Caco-2 (cell line): ENCODE data around the gene RNF114. TPM values are rescaled to one million over a fixed set of nuclear protein-coding genes. Genes with fewer than 3 reads are reported as not detected.

ENCODE experiments used
- BruUV-seq: library from RNA; stranded (reverse); fragments of 400-500 nt; replicated peaks from 2 replicates; lab custom pipeline; 2021; lab: Mats Ljungman, UMichigan
- CTCF ChIA-PET: fragments of 300-600 bp; sonication (Branson Sonifier 250); formaldehyde crosslinking; loops from one replicate; lab custom pipeline; 2022; ENCODE audit warnings: antibody characterized with exemption; lab: Charles Lee
- POLR2A ChIA-PET: fragments of 300-600 bp; sonication (Branson Sonifier 250); formaldehyde crosslinking; loops from one replicate; lab custom pipeline; 2022; ENCODE audit warnings: antibody characterized with exemption; lab: Charles Lee
- DNase-seq, 2 experiments: peaks; one replicate each; pipeline versions ENCODE4 v3.0.0 to v3.0.0-alpha.2; 2020 to 2022
- H3K27me3 ChIP-seq: replicated peaks from 2 replicates; pipeline ENCODE4 v1.6.0; 2011; ENCODE audit warnings: low read length; ENCODE audit not compliant: control insufficient read depth, insufficient read depth
- H3K36me3 ChIP-seq: 2 replicates; pipeline ENCODE4 v1.5.1; 2011; ENCODE audit warnings: low read length; ENCODE audit not compliant: control insufficient read depth, insufficient read depth
- H3K4me1 ChIP-seq: fragments of 250-450 bp; sonication (Bioruptor Pico); 2 replicates; pipeline ENCODE4 v1.5.1; 2020; ENCODE audit warnings: mild to moderate bottlenecking
- H3K4me3 ChIP-seq: 2 replicates; pipeline ENCODE4 v1.5.1; 2011; ENCODE audit warnings: low read depth, mild to moderate bottlenecking, control low read depth, low read length
- H3K9me3 ChIP-seq: fragments of 250-450 bp; sonication (Bioruptor Pico); 2 replicates; pipeline ENCODE4 v1.5.1; 2020; ENCODE audit warnings: mild to moderate bottlenecking, moderate library complexity
- H3K27ac Mint-ChIP-seq: one replicate; pipeline ENCODE4 v1.8.0; 2022; ENCODE audit warnings: mixed read lengths; ENCODE audit not compliant: unreplicated experiment
- H3K27me3 Mint-ChIP-seq: one replicate; pipeline ENCODE4 v1.8.0; 2022; ENCODE audit warnings: mixed read lengths; ENCODE audit not compliant: insufficient read depth, unreplicated experiment
- H3K36me3 Mint-ChIP-seq: one replicate; pipeline ENCODE4 v1.8.0; 2022; ENCODE audit warnings: mild to moderate bottlenecking, mixed read lengths; ENCODE audit not compliant: insufficient read depth, unreplicated experiment
- H3K4me1 Mint-ChIP-seq: one replicate; pipeline ENCODE4 v1.8.0; 2022; ENCODE audit warnings: low read depth, mixed read lengths; ENCODE audit not compliant: unreplicated experiment
- H3K4me3 Mint-ChIP-seq: one replicate; pipeline ENCODE4 v1.8.0; 2022; ENCODE audit warnings: mild to moderate bottlenecking, moderate library complexity, mixed read lengths; ENCODE audit not compliant: unreplicated experiment
- H3K9me3 Mint-ChIP-seq: one replicate; pipeline ENCODE4 v1.8.0; 2022; ENCODE audit warnings: mixed read lengths; ENCODE audit not compliant: unreplicated experiment
- CTCF ChIP-seq, 2 experiments: fragments of 200-600 bp in 1 of 2; IDR thresholded peaks; 1 replicate in 1 of 2; 2 replicates in 1 of 2; pipeline versions ENCODE4 v1.5.1 to v1.8.0; 2011 to 2022; ENCODE audit warnings: antibody characterized with exemption in 1 of 2, control low read depth in 1 of 2, inconsistent platforms in 1 of 2, low read depth in 1 of 2, low read length in 1 of 2, mild to moderate bottlenecking in 1 of 2, moderate library complexity in 1 of 2; ENCODE audit not compliant: insufficient read depth in 1 of 2, severe bottlenecking in 1 of 2, unreplicated experiment in 1 of 2
- intact Hi-C: fragments of 100-400 bp; cut with micrococcal nuclease; formaldehyde crosslinking; loops from one replicate; pipeline ENCODE4 v1.10.0; 2022; ENCODE audit not compliant: unreplicated experiment
- total RNA-seq: library from RNA; stranded (reverse); gene quantifications from 2 replicates; pipeline ENCODE4 v1.2.3, GENCODE V29; 2022

The RNF114 gene
- total RNA-seq, 1 experiment from 2014 or later = 154 TPM

DNA sequence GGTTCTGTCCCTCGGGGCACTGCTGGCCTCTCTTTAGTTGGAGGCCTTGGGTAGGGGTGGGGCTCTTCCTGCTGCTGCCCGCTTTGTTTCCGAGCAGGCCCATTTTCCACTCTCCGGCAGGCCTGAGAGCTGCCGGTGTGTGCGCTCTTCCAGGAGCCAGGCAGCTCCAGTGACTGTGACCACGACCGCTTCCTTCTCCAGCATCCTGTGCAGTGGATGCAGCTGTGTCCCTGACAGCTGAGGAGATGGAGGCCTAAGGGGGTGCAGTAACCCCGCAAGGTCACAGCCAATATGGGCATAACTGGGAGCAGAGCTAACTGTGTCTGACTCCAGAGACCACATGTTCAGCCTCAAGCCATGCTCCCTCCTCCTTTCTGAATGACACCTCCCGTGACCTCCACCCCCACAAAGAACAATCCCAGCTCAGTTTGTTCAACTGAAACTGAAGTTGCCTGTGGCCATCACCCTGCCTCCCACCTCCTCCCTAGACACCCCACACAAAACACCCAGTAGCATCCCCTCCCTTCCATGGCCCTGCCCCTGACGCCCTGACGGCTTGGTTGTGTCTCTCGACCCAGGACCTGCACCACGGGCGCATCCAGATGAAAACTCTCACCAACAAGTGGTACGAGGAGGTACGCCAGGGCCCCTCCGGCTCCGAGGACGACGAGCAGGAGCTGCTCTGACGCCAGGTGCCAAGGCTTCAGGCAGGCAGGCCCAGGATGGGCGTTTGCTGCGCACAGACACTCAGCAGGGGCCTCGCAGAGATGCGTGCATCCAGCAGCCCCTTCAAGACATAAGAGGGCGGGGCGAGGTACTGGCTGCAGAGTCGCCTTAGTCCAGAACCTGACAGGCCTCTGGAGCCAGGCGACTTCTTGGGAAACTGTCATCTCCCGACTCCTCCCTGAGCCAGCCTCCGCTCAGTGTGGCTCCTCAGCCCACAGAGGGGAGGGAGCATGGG lies 48.7 kb upstream of the RNF114 start:
- CTCF ChIA-PET = interaction anchor here (0.5 to 2.2 kb wide), 22 partner anchors 14 to 347 kb away, joined by 3 to 24 read pairs (median 4); no protein-coding TSS in a partner anchor
- H3K4me3 Mint-ChIP-seq = no peak overlapping the region
- H3K27ac Mint-ChIP-seq = no peak overlapping the region

GRCh38 chr20:49888212-49889000 lies 47.8 kb upstream of the RNF114 start:
- H3K36me3 ChIP-seq = peaks cover 2% of the 10 kb centered on the region
- peaks cover 15% of the 10 kb centered on the region for H3K4me1 Mint-ChIP-seq
- H3K27me3 Mint-ChIP-seq = no peaks in the 10 kb centered on the region
- intact Hi-C loops = loop anchor here (1.0 kb wide), 3 partner anchors 40 to 351 kb away; no protein-coding TSS in a partner anchor
- no peaks in the 10 kb centered on the region for H3K27me3 ChIP-seq
- no peaks in the 10 kb centered on the region for H3K4me1 ChIP-seq
- POLR2A ChIA-PET = interaction anchor here (0.5 to 1.0 kb wide), 3 partner anchors 28 to 278 kb away, joined by 3 to 4 read pairs (median 3); no protein-coding TSS in a partner anchor
- DNase-seq = peak; percentile 76 to 84
- no peak overlapping the region for H3K4me3 ChIP-seq
- H3K9me3 ChIP-seq = no peaks in the 10 kb centered on the region
- BruUV-seq = no TSS peak
- CTCF ChIA-PET = interaction anchor here (0.5 to 2.0 kb wide), 25 partner anchors 13 to 348 kb away, joined by 3 to 24 read pairs (median 3); no protein-coding TSS in a partner anchor
- TF ChIP-seq CTCF (IDR thresholded peaks at IDR 0.05; ENCODE audit: insufficient read depth in 1 of 2, low read depth in 1 of 2, low read length in 1 of 2, severe bottlenecking in 1 of 2, unreplicated experiment in 1 of 2) = peak; percentile 98 to 99
- no peak overlapping the region for H3K4me3 Mint-ChIP-seq
- H3K36me3 Mint-ChIP-seq = peaks cover 36% of the 10 kb centered on the region
- H3K9me3 Mint-ChIP-seq = no peaks in the 10 kb centered on the region
- peak overlapping the region; percentile 14 for H3K27ac Mint-ChIP-seq

More for the DNA sequence above, 48.7 kb upstream of the RNF114 start:
- Histone ChIP-seq H3K27me3 (no peaks in the 10 kb centered on the region), H3K36me3 (peaks cover 2% of the 10 kb centered on the region), H3K4me3 (no peak overlapping the region), H3K4me1 (no peaks in the 10 kb centered on the region), H3K9me3 (no peaks in the 10 kb centered on the region)
- no peak for TF ChIP-seq CTCF (IDR thresholded peaks at IDR 0.05; ENCODE audit: insufficient read depth in 1 of 2, low read depth in 1 of 2, low read length in 1 of 2, severe bottlenecking in 1 of 2, unreplicated experiment in 1 of 2)
- peak in 1 of 2 experiments; percentile 52 for DNase-seq
- H3K27me3 Mint-ChIP-seq = no peaks in the 10 kb centered on the region
- intact Hi-C loops = loop anchor here (1.0 kb wide), 3 partner anchors 41 to 350 kb away; no protein-coding TSS in a partner anchor
- H3K4me1 Mint-ChIP-seq = peaks cover 10% of the 10 kb centered on the region
- no TSS peak for BruUV-seq
- no peaks in the 10 kb centered on the region for H3K9me3 Mint-ChIP-seq
- peaks cover 36% of the 10 kb centered on the region for H3K36me3 Mint-ChIP-seq
- POLR2A ChIA-PET = interaction anchor here (0.9 to 1.0 kb wide), 2 partner anchors 98 to 277 kb away, joined by 3 to 4 read pairs; no protein-coding TSS in a partner anchor
